SK-N-SH treated with all-trans-retinoic acid at 6 μM for 48 hours (cell line): ENCODE results near the gene NUP210.

Experiments used
- ATAC-seq: fragments of 200-7000 bp; cut with Tn5 transposase; 3 replicates; pipeline ENCODE4 v1.9.1; 2020; ENCODE audit warnings: mild to moderate bottlenecking, moderate library complexity
- ARNTL ChIP-seq: fragments of 450-650 bp; formaldehyde crosslinking; IDR thresholded peaks from 2 replicates; pipeline ENCODE4 v1.5.0; 2020; ENCODE audit warnings: low read depth, mild to moderate bottlenecking, moderate library complexity, borderline replicate concordance
- BACH2 ChIP-seq: fragments of 250-450 bp; sonication (Bioruptor Pico); IDR thresholded peaks from 2 replicates; pipeline ENCODE4 v1.9.0; 2021; ENCODE audit warnings: mild to moderate bottlenecking, borderline replicate concordance
- CSDC2 ChIP-seq: fragments of 250-450 bp; sonication (Bioruptor Pico); IDR thresholded peaks from 2 replicates; pipeline ENCODE4 v1.5.0; 2020; ENCODE audit warnings: mild to moderate bottlenecking, moderate library complexity
- ESRRG ChIP-seq: fragments of 250-450 bp; sonication (Bioruptor Pico); IDR thresholded peaks from 2 replicates; pipeline ENCODE4 v1.6.1; 2021; ENCODE audit warnings: mild to moderate bottlenecking
- GLIS3 ChIP-seq: fragments of 250-450 bp; sonication (Bioruptor Pico); IDR thresholded peaks from 2 replicates; pipeline ENCODE4 v1.5.0; 2020; ENCODE audit warnings: mild to moderate bottlenecking, moderate library complexity
- ISL1 ChIP-seq: fragments of 250-450 bp; sonication (Bioruptor Pico); IDR thresholded peaks from 2 replicates; pipeline ENCODE4 v2.1.2; 2022; ENCODE audit warnings: mild to moderate bottlenecking, moderate library complexity
- PPARA ChIP-seq: fragments of 250-450 bp; sonication (Bioruptor Pico); IDR thresholded peaks from 2 replicates; pipeline ENCODE4 v1.5.0; 2020; ENCODE audit warnings: mild to moderate bottlenecking, borderline replicate concordance
- RARB ChIP-seq: fragments of 250-450 bp; sonication (Bioruptor Pico); IDR thresholded peaks from 2 replicates; pipeline ENCODE4 v1.8.0; 2021; ENCODE audit warnings: mild to moderate bottlenecking, moderate library complexity
- TCF4 ChIP-seq: fragments of 250-450 bp; sonication (Bioruptor Pico); IDR thresholded peaks from 2 replicates; pipeline ENCODE4 v1.8.0; 2021; ENCODE audit warnings: mild to moderate bottlenecking, moderate library complexity, borderline replicate concordance
- TOX ChIP-seq: fragments of 250-450 bp; sonication (Bioruptor Pico); IDR thresholded peaks from 2 replicates; pipeline ENCODE4 v1.8.0; 2021; ENCODE audit warnings: mild to moderate bottlenecking, moderate library complexity, borderline replicate concordance
- ZC3H10 ChIP-seq: fragments of 250-450 bp; sonication (Bioruptor Pico); IDR thresholded peaks from 2 replicates; pipeline ENCODE4 v1.5.1; 2021; ENCODE audit warnings: mild to moderate bottlenecking, moderate library complexity
- ZFP3 ChIP-seq: fragments of 250-450 bp; sonication (Bioruptor Pico); IDR thresholded peaks from 2 replicates; pipeline ENCODE4 v1.5.0; 2020; ENCODE audit warnings: mild to moderate bottlenecking, moderate library complexity
- ZFP30 ChIP-seq: fragments of 450-650 bp; formaldehyde crosslinking; IDR thresholded peaks from 2 replicates; pipeline ENCODE4 v1.5.0; 2022; ENCODE audit warnings: mild to moderate bottlenecking, moderate library complexity
- ZNF565 ChIP-seq: fragments of 450-650 bp; formaldehyde crosslinking; conservative IDR thresholded peaks from 2 replicates; pipeline ENCODE4 v1.5.0; 2020; ENCODE audit warnings: low read depth, mild to moderate bottlenecking, moderate library complexity
- ZNF8 ChIP-seq: fragments of 450-650 bp; formaldehyde crosslinking; IDR thresholded peaks from 2 replicates; pipeline ENCODE4 v1.5.0; 2020; ENCODE audit warnings: mild to moderate bottlenecking, moderate library complexity
- TF ChIP-seq, protein P1 (sequence below): fragments of 250-450 bp; sonication (Bioruptor Pico); IDR thresholded peaks from 2 replicates; pipeline ENCODE4 v1.5.0; 2020; ENCODE audit warnings: mild to moderate bottlenecking, moderate library complexity
- TF ChIP-seq, protein P2 (sequence below): fragments of 250-450 bp; sonication (Bioruptor Pico); IDR thresholded peaks from 2 replicates; pipeline ENCODE4 v1.5.1; 2021; ENCODE audit warnings: mild to moderate bottlenecking, moderate library complexity
- TF ChIP-seq, protein P3 (sequence below): fragments of 250-450 bp; sonication (Bioruptor Pico); IDR thresholded peaks from 2 replicates; pipeline ENCODE4 v1.5.1; 2020; ENCODE audit warnings: low read depth, mild to moderate bottlenecking, moderate library complexity
- TF ChIP-seq, protein P4 (sequence below): fragments of 250-450 bp; sonication (Bioruptor Pico); IDR thresholded peaks from 2 replicates; pipeline ENCODE4 v1.8.0; 2020; ENCODE audit warnings: mild to moderate bottlenecking, moderate library complexity, borderline replicate concordance

Gene NUP210

DNA sequence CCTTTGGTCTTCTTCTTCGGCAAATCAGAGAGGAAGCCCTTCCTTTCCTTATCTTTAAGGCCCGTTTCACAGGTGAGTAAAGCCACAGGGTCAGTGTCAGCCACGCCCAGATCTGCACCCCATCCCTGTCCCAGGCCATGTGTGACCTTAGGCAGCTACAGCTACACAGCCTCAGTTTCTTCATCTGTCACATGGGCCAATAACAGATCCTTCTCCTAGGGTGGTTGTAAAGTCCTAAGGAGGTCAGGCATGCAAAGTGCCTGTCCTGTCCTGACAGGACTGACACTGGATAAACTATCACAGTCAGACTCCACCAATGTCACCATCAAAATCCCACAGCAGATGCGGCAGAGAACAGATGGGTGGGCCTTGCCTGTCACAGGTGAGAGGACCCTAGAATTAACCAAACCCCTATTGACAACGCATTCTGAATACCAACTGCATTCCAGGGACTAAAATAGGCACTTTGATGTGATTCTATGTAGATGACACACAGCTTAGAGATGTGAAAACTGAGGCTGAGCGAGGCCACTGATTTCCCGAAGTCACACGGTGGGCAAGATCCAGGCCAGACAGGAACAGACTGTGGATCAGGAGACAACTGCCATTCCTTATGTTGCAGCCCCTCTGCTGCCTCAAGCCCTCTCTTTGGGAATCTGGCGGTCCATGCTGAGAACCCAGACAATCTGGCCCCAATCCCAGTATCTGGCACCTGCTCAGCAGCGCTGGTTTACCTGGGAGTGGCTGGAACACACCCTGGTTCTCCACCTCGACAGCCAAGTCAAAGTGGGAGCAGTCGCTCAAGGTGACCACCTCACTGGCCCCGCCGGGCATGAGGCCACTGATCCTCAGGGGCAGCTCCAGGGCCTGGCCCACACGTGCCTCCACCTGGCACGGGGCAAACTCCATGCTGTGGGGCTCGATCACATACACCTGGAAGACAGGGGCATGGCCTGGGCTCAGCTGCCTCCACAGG, 48.7 kb downstream of the NUP210 start:
- TF ChIP-seq TOX (no peak), ZNF565 (CRISPR knock-in tag) (no peak)
- TF ChIP-seq, all 23 proteins: peak for 0
- ATAC-seq: no peak; the same call in 2 of the 3 replicates

DNA sequence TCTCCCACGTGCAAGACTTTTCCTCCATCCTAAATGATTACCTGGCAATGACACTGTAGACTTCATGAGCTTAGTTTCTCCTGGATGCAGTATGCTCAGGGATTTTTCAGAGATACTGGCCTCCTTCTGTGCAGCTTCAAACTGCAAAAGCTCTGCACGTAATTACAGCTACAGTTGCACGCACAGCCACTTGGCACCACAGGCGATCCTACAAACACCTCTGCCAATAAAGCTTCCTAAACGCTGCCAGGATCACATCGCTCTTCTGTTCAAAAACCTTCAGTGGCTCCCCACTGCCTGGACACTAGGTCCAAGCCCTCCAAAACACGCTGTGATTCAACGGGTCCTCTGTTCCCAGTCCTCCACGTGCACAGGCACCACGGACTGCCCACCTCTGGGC, 49.5 kb downstream of the NUP210 start:
- no peak for TF ChIP-seq ARNTL (CRISPR knock-in tag)
- TF ChIP-seq CSDC2 (CRISPR knock-in tag): no peak
- TF ChIP-seq, protein P1, sequence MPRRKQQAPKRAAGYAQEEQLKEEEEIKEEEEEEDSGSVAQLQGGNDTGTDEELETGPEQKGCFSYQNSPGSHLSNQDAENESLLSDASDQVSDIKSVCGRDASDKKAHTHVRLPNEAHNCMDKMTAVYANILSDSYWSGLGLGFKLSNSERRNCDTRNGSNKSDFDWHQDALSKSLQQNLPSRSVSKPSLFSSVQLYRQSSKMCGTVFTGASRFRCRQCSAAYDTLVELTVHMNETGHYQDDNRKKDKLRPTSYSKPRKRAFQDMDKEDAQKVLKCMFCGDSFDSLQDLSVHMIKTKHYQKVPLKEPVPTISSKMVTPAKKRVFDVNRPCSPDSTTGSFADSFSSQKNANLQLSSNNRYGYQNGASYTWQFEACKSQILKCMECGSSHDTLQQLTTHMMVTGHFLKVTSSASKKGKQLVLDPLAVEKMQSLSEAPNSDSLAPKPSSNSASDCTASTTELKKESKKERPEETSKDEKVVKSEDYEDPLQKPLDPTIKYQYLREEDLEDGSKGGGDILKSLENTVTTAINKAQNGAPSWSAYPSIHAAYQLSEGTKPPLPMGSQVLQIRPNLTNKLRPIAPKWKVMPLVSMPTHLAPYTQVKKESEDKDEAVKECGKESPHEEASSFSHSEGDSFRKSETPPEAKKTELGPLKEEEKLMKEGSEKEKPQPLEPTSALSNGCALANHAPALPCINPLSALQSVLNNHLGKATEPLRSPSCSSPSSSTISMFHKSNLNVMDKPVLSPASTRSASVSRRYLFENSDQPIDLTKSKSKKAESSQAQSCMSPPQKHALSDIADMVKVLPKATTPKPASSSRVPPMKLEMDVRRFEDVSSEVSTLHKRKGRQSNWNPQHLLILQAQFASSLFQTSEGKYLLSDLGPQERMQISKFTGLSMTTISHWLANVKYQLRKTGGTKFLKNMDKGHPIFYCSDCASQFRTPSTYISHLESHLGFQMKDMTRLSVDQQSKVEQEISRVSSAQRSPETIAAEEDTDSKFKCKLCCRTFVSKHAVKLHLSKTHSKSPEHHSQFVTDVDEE (CRISPR knock-in tag): no peak
- TF ChIP-seq ZNF565 (CRISPR knock-in tag): no peak
- no peak for TF ChIP-seq ISL1
- TF ChIP-seq TCF4 (CRISPR knock-in tag): no peak
- no peak for TF ChIP-seq ZFP30 (CRISPR knock-in tag)
- no peak for TF ChIP-seq GLIS3 (CRISPR knock-in tag)
- no peak for TF ChIP-seq TOX
- TF ChIP-seq ZFP3: no peak
- TF ChIP-seq, protein P2, sequence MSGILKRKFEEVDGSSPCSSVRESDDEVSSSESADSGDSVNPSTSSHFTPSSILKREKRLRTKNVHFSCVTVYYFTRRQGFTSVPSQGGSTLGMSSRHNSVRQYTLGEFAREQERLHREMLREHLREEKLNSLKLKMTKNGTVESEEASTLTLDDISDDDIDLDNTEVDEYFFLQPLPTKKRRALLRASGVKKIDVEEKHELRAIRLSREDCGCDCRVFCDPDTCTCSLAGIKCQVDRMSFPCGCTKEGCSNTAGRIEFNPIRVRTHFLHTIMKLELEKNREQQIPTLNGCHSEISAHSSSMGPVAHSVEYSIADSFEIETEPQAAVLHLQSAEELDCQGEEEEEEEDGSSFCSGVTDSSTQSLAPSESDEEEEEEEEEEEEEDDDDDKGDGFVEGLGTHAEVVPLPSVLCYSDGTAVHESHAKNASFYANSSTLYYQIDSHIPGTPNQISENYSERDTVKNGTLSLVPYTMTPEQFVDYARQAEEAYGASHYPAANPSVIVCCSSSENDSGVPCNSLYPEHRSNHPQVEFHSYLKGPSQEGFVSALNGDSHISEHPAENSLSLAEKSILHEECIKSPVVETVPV: no peak
- ATAC-seq: no peak

DNA sequence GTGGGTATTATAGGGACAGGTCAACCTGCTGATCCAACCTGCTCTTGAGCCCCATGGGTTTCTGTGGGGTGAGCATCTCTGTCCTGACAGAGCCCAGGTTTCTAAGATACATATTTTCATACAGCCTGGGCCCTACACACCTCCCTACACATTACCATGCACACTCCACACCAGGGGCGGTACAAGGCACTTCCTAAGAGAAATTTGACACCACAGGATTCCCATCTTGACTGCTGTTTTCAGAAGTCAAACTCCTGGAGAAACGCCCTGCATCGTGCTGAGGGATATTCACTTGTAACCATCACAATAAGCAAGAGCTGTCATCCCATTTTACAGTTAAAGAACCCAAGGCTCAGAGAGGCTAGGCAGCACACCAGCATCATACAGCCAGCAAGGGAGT, 50.1 kb downstream of the NUP210 start:
- no peak for TF ChIP-seq ZNF8
- TF ChIP-seq GLIS3 (CRISPR knock-in tag): no peak
- TF ChIP-seq ZFP3: no peak
- TF ChIP-seq ISL1: no peak
- TF ChIP-seq, protein P2: no peak
- TF ChIP-seq ESRRG: no peak
- TF ChIP-seq CSDC2 (CRISPR knock-in tag): no peak
- TF ChIP-seq, protein P3, sequence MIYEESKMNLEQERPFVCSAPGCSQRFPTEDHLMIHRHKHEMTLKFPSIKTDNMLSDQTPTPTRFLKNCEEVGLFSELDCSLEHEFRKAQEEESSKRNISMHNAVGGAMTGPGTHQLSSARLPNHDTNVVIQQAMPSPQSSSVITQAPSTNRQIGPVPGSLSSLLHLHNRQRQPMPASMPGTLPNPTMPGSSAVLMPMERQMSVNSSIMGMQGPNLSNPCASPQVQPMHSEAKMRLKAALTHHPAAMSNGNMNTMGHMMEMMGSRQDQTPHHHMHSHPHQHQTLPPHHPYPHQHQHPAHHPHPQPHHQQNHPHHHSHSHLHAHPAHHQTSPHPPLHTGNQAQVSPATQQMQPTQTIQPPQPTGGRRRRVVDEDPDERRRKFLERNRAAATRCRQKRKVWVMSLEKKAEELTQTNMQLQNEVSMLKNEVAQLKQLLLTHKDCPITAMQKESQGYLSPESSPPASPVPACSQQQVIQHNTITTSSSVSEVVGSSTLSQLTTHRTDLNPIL (CRISPR knock-in tag): no peak
- no peak for TF ChIP-seq RARB (CRISPR knock-in tag)
- TF ChIP-seq ZFP30 (CRISPR knock-in tag): no peak
- no peak for TF ChIP-seq ZNF565 (CRISPR knock-in tag)
- no peak for TF ChIP-seq ARNTL (CRISPR knock-in tag)
- TF ChIP-seq PPARA: no peak
- TF ChIP-seq TCF4 (CRISPR knock-in tag): no peak
- TF ChIP-seq, protein P1 (CRISPR knock-in tag): no peak
- TF ChIP-seq ZC3H10 (CRISPR knock-in tag): no peak
- TF ChIP-seq, protein P4, sequence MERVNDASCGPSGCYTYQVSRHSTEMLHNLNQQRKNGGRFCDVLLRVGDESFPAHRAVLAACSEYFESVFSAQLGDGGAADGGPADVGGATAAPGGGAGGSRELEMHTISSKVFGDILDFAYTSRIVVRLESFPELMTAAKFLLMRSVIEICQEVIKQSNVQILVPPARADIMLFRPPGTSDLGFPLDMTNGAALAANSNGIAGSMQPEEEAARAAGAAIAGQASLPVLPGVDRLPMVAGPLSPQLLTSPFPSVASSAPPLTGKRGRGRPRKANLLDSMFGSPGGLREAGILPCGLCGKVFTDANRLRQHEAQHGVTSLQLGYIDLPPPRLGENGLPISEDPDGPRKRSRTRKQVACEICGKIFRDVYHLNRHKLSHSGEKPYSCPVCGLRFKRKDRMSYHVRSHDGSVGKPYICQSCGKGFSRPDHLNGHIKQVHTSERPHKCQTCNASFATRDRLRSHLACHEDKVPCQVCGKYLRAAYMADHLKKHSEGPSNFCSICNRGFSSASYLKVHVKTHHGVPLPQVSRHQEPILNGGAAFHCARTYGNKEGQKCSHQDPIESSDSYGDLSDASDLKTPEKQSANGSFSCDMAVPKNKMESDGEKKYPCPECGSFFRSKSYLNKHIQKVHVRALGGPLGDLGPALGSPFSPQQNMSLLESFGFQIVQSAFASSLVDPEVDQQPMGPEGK (CRISPR knock-in tag): no peak
- TF ChIP-seq BACH2 (CRISPR knock-in tag): no peak
- ATAC-seq: no peak
